H9 (cell line): ENCODE data around the gene CEP55. TPM values are rescaled to one million over a fixed set of nuclear protein-coding genes. Genes with fewer than 3 reads are reported as not detected.

Experiments used
- DNase-seq: peaks from one replicate; pipeline ENCODE4 v3.0.0-alpha.2; 2017
- H2AFZ ChIP-seq: one replicate; pipeline ENCODE4 v1.6.1; 2013; ENCODE audit warnings: mild to moderate bottlenecking, low read length, control low read depth, moderate library complexity
- H2AK5ac ChIP-seq: 2 replicates; pipeline ENCODE4 v1.6.1; 2013; ENCODE audit warnings: low read length, control low read depth, mixed read lengths; ENCODE audit not compliant: insufficient read length
- H2BK120ac ChIP-seq: one replicate; pipeline ENCODE4 v1.6.1; 2013; ENCODE audit warnings: low read depth, mild to moderate bottlenecking, low read length, control low read depth, inconsistent platforms; ENCODE audit not compliant: poor library complexity, severe bottlenecking
- H2BK12ac ChIP-seq: 2 replicates; pipeline ENCODE4 v1.6.1; 2013; ENCODE audit warnings: low read length, control low read depth, mixed read lengths, low read depth; ENCODE audit not compliant: insufficient read length
- H2BK15ac ChIP-seq: 2 replicates; pipeline ENCODE4 v1.6.1; 2013; ENCODE audit warnings: low read depth, low read length, control low read depth
- H2BK20ac ChIP-seq: one replicate; pipeline ENCODE4 v1.6.1; 2013; ENCODE audit warnings: low read depth, mild to moderate bottlenecking, low read length, control low read depth, inconsistent platforms; ENCODE audit not compliant: poor library complexity, severe bottlenecking
- H2BK5ac ChIP-seq: 2 replicates; pipeline ENCODE4 v1.6.1; 2013; ENCODE audit warnings: low read length, control low read depth, mixed read lengths; ENCODE audit not compliant: insufficient read length
- H3K14ac ChIP-seq: 2 replicates; pipeline ENCODE4 v1.6.1; 2013; ENCODE audit warnings: low read length, control low read depth; ENCODE audit not compliant: insufficient read depth
- H3K18ac ChIP-seq: 2 replicates; pipeline ENCODE4 v1.6.1; 2013; ENCODE audit warnings: low read depth, mild to moderate bottlenecking, mixed read lengths, low read length, control low read depth; ENCODE audit not compliant: insufficient read length
- H3K23ac ChIP-seq: 2 replicates; pipeline ENCODE4 v1.6.1; 2013; ENCODE audit warnings: low read length, control low read depth, mixed read lengths, low read depth; ENCODE audit not compliant: insufficient read length
- H3K23me2 ChIP-seq: 2 replicates; pipeline ENCODE4 v1.6.1; 2013; ENCODE audit warnings: low read depth, mild to moderate bottlenecking, mixed read lengths, low read length, control low read depth; ENCODE audit not compliant: insufficient read length, poor library complexity, severe bottlenecking
- H3K27ac ChIP-seq: 2 replicates; pipeline ENCODE4 v1.5.1; 2013; ENCODE audit warnings: low read length, control low read depth, mixed read lengths, low read depth; ENCODE audit not compliant: insufficient read length
- H3K27me3 ChIP-seq: 2 replicates; pipeline ENCODE4 v1.6.1; 2013; ENCODE audit warnings: low read length, control low read depth, inconsistent platforms; ENCODE audit not compliant: insufficient read depth
- H3K4ac ChIP-seq: 2 replicates; pipeline ENCODE4 v1.6.1; 2013; ENCODE audit warnings: low read depth, mild to moderate bottlenecking, control low read depth, inconsistent platforms, low read length, moderate library complexity
- H3K4me1 ChIP-seq: 2 replicates; pipeline ENCODE4 v1.6.1; 2013; ENCODE audit warnings: low read length, control low read depth, inconsistent platforms; ENCODE audit not compliant: insufficient read depth
- H3K4me2 ChIP-seq: 2 replicates; pipeline ENCODE4 v1.6.1; 2013; ENCODE audit warnings: low read length, control low read depth, mixed read lengths; ENCODE audit not compliant: insufficient read length, insufficient read depth
- H3K56ac ChIP-seq: 2 replicates; pipeline ENCODE4 v1.6.1; 2013; ENCODE audit warnings: low read depth, mild to moderate bottlenecking, mixed read lengths, low read length, control low read depth; ENCODE audit not compliant: insufficient read length
- H3K79me1 ChIP-seq: 2 replicates; pipeline ENCODE4 v1.6.1; 2013; ENCODE audit warnings: low read depth, mild to moderate bottlenecking, moderate library complexity, low read length, control low read depth, inconsistent platforms; ENCODE audit not compliant: insufficient read depth, poor library complexity, severe bottlenecking
- H3K79me2 ChIP-seq: 2 replicates; pipeline ENCODE4 v1.6.1; 2013; ENCODE audit warnings: low read length, control low read depth, inconsistent platforms; ENCODE audit not compliant: insufficient read depth
- H3K9ac ChIP-seq: 2 replicates; pipeline ENCODE4 v1.6.1; 2013; ENCODE audit warnings: low read length, control low read depth, mixed read lengths; ENCODE audit not compliant: insufficient read length; ENCODE audit errors: extremely low read depth
- H3K9me3 ChIP-seq: one replicate; pipeline ENCODE4 v1.6.1; 2013; ENCODE audit warnings: low read depth, low read length, inconsistent platforms; ENCODE audit not compliant: control insufficient read depth
- H3T11ph ChIP-seq: one replicate; pipeline ENCODE4 v1.6.1; 2013; ENCODE audit warnings: mild to moderate bottlenecking, low read length, control low read depth, inconsistent platforms
- H4K20me1 ChIP-seq: one replicate; pipeline ENCODE4 v1.6.1; 2013; ENCODE audit not compliant: control insufficient read depth, insufficient read length, insufficient read depth
- H4K5ac ChIP-seq: 2 replicates; pipeline ENCODE4 v1.6.1; 2013; ENCODE audit warnings: low read depth, mild to moderate bottlenecking, mixed read lengths, low read length, control low read depth; ENCODE audit not compliant: insufficient read length
- H4K8ac ChIP-seq: replicated peaks from 2 replicates; pipeline ENCODE4 v1.6.1; 2013; ENCODE audit warnings: low read length, control low read depth, mixed read lengths, low read depth; ENCODE audit not compliant: insufficient read length
- H4K91ac ChIP-seq: 2 replicates; pipeline ENCODE4 v1.6.1; 2013; ENCODE audit warnings: low read depth, mild to moderate bottlenecking, moderate library complexity, mixed read lengths, low read length, control low read depth; ENCODE audit not compliant: insufficient read length
- H3K27ac Mint-ChIP-seq, 3 experiments: 2 replicates in 2 of 3; 3 replicates in 1 of 3; pipeline ENCODE4 v1.8.0; 2020 to 2021; ENCODE audit warnings: mixed read lengths in 3 of 3, mild to moderate bottlenecking in 1 of 3, moderate library complexity in 1 of 3
- H3K27me3 Mint-ChIP-seq: 2 replicates; pipeline ENCODE4 v1.8.0; 2021; ENCODE audit warnings: low read depth, mild to moderate bottlenecking, moderate library complexity, mixed read lengths
- H3K36me3 Mint-ChIP-seq, 3 experiments: 2 replicates in 2 of 3; 3 replicates in 1 of 3; pipeline ENCODE4 v1.8.0; 2020 to 2021; ENCODE audit warnings: low read depth in 3 of 3, mixed read lengths in 3 of 3; ENCODE audit not compliant: insufficient read depth in 1 of 3
- H3K4me1 Mint-ChIP-seq, 2 experiments: 2 replicates each; pipeline ENCODE4 v1.8.0; 2020; ENCODE audit warnings: mixed read lengths in 2 of 2
- H3K4me3 Mint-ChIP-seq, 2 experiments: 2 replicates in 1 of 2; 3 replicates in 1 of 2; pipeline ENCODE4 v1.8.0; 2020 to 2021; ENCODE audit warnings: mild to moderate bottlenecking in 2 of 2, mixed read lengths in 2 of 2, moderate library complexity in 1 of 2
- H3K9me3 Mint-ChIP-seq, 2 experiments: 2 replicates in 1 of 2; 3 replicates in 1 of 2; pipeline ENCODE4 v1.8.0; 2020; ENCODE audit warnings: mild to moderate bottlenecking in 2 of 2, mixed read lengths in 2 of 2, moderate library complexity in 1 of 2
- WGBS: extraction: QIAGEN DNeasy Blood & Tissue Kit; methylation state at CpG from one replicate; pipeline ENCODE4 v1.1.7; 2013; ENCODE audit warnings: missing lambda C conversion rate, low lambda C conversion rate, mixed read lengths; ENCODE audit not compliant: insufficient read length; ENCODE audit errors: extremely low coverage; 5-methylcytosine and 5-hydroxymethylcytosine counted together
- total RNA-seq: library from RNA; stranded (reverse); gene quantifications from 2 replicates; pipeline ENCODE4 v1.2.1, GENCODE V29; 2021
- TF ChIP-seq, protein P1 (sequence below): fragments of 200-600 bp; sonication (generic); conservative IDR thresholded peaks from 3 replicates; pipeline ENCODE4 v1.8.0; 2021; ENCODE audit warnings: antibody characterized with exemption, mild to moderate bottlenecking

Gene CEP55
- total RNA-seq, 1 experiment from 2014 or later: 17.8 TPM

DNA sequence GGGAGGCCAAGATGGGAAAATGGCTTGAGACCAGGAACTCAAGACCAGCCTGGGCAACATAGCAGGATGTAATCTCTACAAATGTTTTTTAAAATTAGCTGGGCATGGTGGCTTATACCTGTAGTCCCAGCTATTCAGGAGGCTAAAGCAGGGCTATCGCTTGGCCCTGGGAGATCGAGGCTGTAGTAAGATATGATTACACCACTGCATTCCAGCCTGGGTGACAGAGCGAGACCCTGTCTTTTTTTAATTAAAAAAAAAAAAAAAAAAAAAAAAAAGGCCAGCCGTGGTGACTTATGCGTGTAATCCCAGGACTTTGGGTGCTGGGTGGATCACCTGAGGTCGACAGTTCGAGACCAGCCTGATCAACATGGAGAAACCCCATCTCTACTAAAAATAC is 41.7 kb upstream of the CEP55 start:
- Histone ChIP-seq H3K14ac (no peak overlapping the region), H3K23me2 (no peaks in the 10 kb centered on the region), H3K18ac (no peak overlapping the region), H3K27ac (no peak overlapping the region), H3T11ph (no peak overlapping the region), H4K20me1 (no peaks in the 10 kb centered on the region), H3K9me3 (no peaks in the 10 kb centered on the region), H3K4me2 (no peak overlapping the region), H4K5ac (no peak overlapping the region), H4K91ac (no peak overlapping the region), H3K79me1 (no peaks in the 10 kb centered on the region), H3K9ac (no peak overlapping the region), H3K79me2 (no peaks in the 10 kb centered on the region), H3K4ac (no peak overlapping the region), H4K8ac (no peak overlapping the region), H2BK15ac (no peak overlapping the region), H3K23ac (no peak overlapping the region), H3K27me3 (no peaks in the 10 kb centered on the region), H2BK12ac (no peak overlapping the region), H2BK5ac (no peak overlapping the region), H3K56ac (no peak overlapping the region), H2AFZ (no peak overlapping the region), H3K4me1 (peaks cover 2% of the 10 kb centered on the region), H2AK5ac (no peak overlapping the region), H2BK120ac (no peak overlapping the region), H2BK20ac (no peak overlapping the region)
- WGBS: no CpG with 5 or more reads among the region's 7 CpGs
- no peak overlapping the region for H3K27ac Mint-ChIP-seq
- DNase-seq: no peak
- TF ChIP-seq, protein P1, sequence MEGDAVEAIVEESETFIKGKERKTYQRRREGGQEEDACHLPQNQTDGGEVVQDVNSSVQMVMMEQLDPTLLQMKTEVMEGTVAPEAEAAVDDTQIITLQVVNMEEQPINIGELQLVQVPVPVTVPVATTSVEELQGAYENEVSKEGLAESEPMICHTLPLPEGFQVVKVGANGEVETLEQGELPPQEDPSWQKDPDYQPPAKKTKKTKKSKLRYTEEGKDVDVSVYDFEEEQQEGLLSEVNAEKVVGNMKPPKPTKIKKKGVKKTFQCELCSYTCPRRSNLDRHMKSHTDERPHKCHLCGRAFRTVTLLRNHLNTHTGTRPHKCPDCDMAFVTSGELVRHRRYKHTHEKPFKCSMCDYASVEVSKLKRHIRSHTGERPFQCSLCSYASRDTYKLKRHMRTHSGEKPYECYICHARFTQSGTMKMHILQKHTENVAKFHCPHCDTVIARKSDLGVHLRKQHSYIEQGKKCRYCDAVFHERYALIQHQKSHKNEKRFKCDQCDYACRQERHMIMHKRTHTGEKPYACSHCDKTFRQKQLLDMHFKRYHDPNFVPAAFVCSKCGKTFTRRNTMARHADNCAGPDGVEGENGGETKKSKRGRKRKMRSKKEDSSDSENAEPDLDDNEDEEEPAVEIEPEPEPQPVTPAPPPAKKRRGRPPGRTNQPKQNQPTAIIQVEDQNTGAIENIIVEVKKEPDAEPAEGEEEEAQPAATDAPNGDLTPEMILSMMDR: no peak
- no peaks in the 10 kb centered on the region for H3K36me3 Mint-ChIP-seq
- no peaks in the 10 kb centered on the region for H3K9me3 Mint-ChIP-seq
- peaks cover 23 to 28% of the 10 kb centered on the region in 2 experiments for H3K4me1 Mint-ChIP-seq
- H3K4me3 Mint-ChIP-seq: no peak overlapping the region
- H3K27me3 Mint-ChIP-seq: no peaks in the 10 kb centered on the region
